ENCODE results near the gene SRSF7. TPM values are rescaled to one million over a fixed set of nuclear protein-coding genes. Genes with fewer than 3 reads are reported as not detected.
"Not testable (repeated sequence)": the region's sequence is repeated elsewhere in the genome, so short reads cannot be mapped to it uniquely, and the experiment has no call there.

The SRSF7 gene
- total RNA-seq, 5 donors from 2014 or later (not counting 1 experiment from before 2014, with no cell fraction given): 252 to 649 (median 265) TPM

GRCh38 chr2:38711558-38711957, 39.6 kb downstream of the SRSF7 start:
- ChIA-PET CTCF (no interaction called here), POLR2A (interaction anchor here (0.6 kb wide), 3 partner anchors 48 to 134 kb away, joined by 3 to 4 read pairs (median 3); no protein-coding TSS in a partner anchor)
- peak overlapping the region; percentile 39 for H3K27ac ChIP-seq (ENCODE audit: low read length)
- H3K27me3 Mint-ChIP-seq: no peaks in the 10 kb centered on the region
- H3K4me3 ChIP-seq (ENCODE audit: control insufficient read depth in 1 of 2, extremely low read depth in 1 of 2, low read length in 1 of 2): no peak overlapping the region
- DNase-seq: no peak
- no peak for ATAC-seq (replicated peaks in 1 of 4)
- no peaks in the 10 kb centered on the region for H3K9me3 ChIP-seq
- peaks cover 0 to 4% (median 0%) of the 10 kb centered on the region in 3 donors for H3K9me3 Mint-ChIP-seq
- H3K36me3 ChIP-seq (ENCODE audit: control insufficient read depth in 2 of 2, extremely low read depth in 1 of 2, insufficient read depth in 1 of 2, low read length in 1 of 2): peaks cover 0 to 13% of the 10 kb centered on the region in 2 donors
- H3K36me3 Mint-ChIP-seq: peaks cover 43% of the 10 kb centered on the region
- no peaks in the 10 kb centered on the region for H3K27me3 ChIP-seq (replicated peaks in 1 of 2; ENCODE audit: control insufficient read depth in 2 of 2, extremely low read depth in 1 of 2, insufficient read depth in 2 of 2, low read length in 1 of 2)
- H3K4me3 Mint-ChIP-seq: peak overlapping the region in 1 of 3 donors; percentile 33
- H3K27ac Mint-ChIP-seq: peak overlapping the region; percentile 17 to 37
- peaks cover 17 to 45% of the 10 kb centered on the region in 2 experiments for H3K4me1 ChIP-seq (ENCODE audit: control insufficient read depth in 1 of 2, extremely low read depth in 1 of 2, insufficient read depth in 2 of 2, low read length in 2 of 2)
- H3K4me1 Mint-ChIP-seq: peaks cover 45 to 82% (median 65%) of the 10 kb centered on the region in 3 donors

GRCh38 chr2:38709567-38710194, 41.5 kb downstream of the SRSF7 start:
- Histone ChIP-seq H3K9me3 (no peaks in the 10 kb centered on the region), H3K4me3 (ENCODE audit: control insufficient read depth in 1 of 2, extremely low read depth in 1 of 2, low read length in 1 of 2) (peak overlapping the region in 1 of 2 donors; percentile 32), H3K36me3 (ENCODE audit: control insufficient read depth in 2 of 2, extremely low read depth in 1 of 2, insufficient read depth in 1 of 2, low read length in 1 of 2) (peaks cover 0 to 6% of the 10 kb centered on the region in 2 donors), H3K27ac (ENCODE audit: low read length) (peak overlapping the region; percentile 78), H3K4me1 (ENCODE audit: control insufficient read depth in 1 of 2, extremely low read depth in 1 of 2, insufficient read depth in 2 of 2, low read length in 2 of 2) (peaks cover 17 to 47% of the 10 kb centered on the region in 2 experiments), H3K27me3 (replicated peaks in 1 of 2; ENCODE audit: control insufficient read depth in 2 of 2, extremely low read depth in 1 of 2, insufficient read depth in 2 of 2, low read length in 1 of 2) (no peaks in the 10 kb centered on the region)
- ATAC-seq (replicated peaks in 1 of 4) (peak; percentile 67 to 86 (median 72)), DNase-seq (peak in 24 of 35 experiments; percentile 8 to 78 (median 31))
- ChIA-PET CTCF (interaction anchor here (0.6 to 2.2 kb wide), 9 partner anchors 10 to 1744 kb away, joined by 3 to 17 read pairs (median 3); partner anchors contain the start of gene GALM (in 1 of the 2)), POLR2A (interaction anchor here (0.6 to 1.6 kb wide), 5 partner anchors 26 to 145 kb away, joined by 3 to 25 read pairs (median 5); no protein-coding TSS in a partner anchor)
- Mint-ChIP-seq H3K27ac (peak overlapping the region; percentile 94 to 96), H3K27me3 (no peaks in the 10 kb centered on the region), H3K4me1 (peaks cover 53 to 77% (median 62%) of the 10 kb centered on the region in 3 donors), H3K4me3 (peak overlapping the region; percentile 34 to 62 (median 54)), H3K9me3 (peaks cover 0 to 4% (median 0%) of the 10 kb centered on the region in 3 donors), H3K36me3 (peaks cover 35% of the 10 kb centered on the region)
- WGBS (ENCODE audit: insufficient coverage): 13% methylated on average over 3 of the region's 5 CpGs

GRCh38 chr2:38708900-38709566, 42.1 kb downstream of the SRSF7 start:
- DNase-seq (peak in 1 of 35 experiments; percentile 25), ATAC-seq (replicated peaks in 1 of 4) (peak in 3 of 4 experiments; percentile 6 to 33 (median 14))
- Histone ChIP-seq H3K4me1 (ENCODE audit: control insufficient read depth in 1 of 2, extremely low read depth in 1 of 2, insufficient read depth in 2 of 2, low read length in 2 of 2) (peaks cover 17 to 52% of the 10 kb centered on the region in 2 experiments), H3K4me3 (ENCODE audit: control insufficient read depth in 1 of 2, extremely low read depth in 1 of 2, low read length in 1 of 2) (peak overlapping the region in 1 of 2 donors; percentile 32), H3K36me3 (ENCODE audit: control insufficient read depth in 2 of 2, extremely low read depth in 1 of 2, insufficient read depth in 1 of 2, low read length in 1 of 2) (peaks cover 0 to 6% of the 10 kb centered on the region in 2 donors), H3K27me3 (replicated peaks in 1 of 2; ENCODE audit: control insufficient read depth in 2 of 2, extremely low read depth in 1 of 2, insufficient read depth in 2 of 2, low read length in 1 of 2) (no peaks in the 10 kb centered on the region), H3K27ac (ENCODE audit: low read length) (peak overlapping the region; percentile 78), H3K9me3 (no peaks in the 10 kb centered on the region)
- Mint-ChIP-seq H3K36me3 (peaks cover 32% of the 10 kb centered on the region), H3K9me3 (peaks cover 0 to 4% (median 0%) of the 10 kb centered on the region in 3 donors), H3K4me1 (peaks cover 53 to 74% (median 58%) of the 10 kb centered on the region in 3 donors), H3K27me3 (no peaks in the 10 kb centered on the region), H3K4me3 (peak overlapping the region; percentile 39 to 62 (median 54)), H3K27ac (peak overlapping the region; percentile 94 to 96)
- ChIA-PET POLR2A (interaction anchor here (0.6 to 1.6 kb wide), 7 partner anchors 13 to 381 kb away, joined by 3 to 25 read pairs (median 5); no protein-coding TSS in a partner anchor), CTCF (interaction anchor here (0.6 to 2.2 kb wide), 12 partner anchors 9 to 1743 kb away, joined by 3 to 17 read pairs (median 3); partner anchors contain the start of gene GALM (in 1 of the 2))
- WGBS (ENCODE audit: insufficient coverage): 42% methylated on average over 8 of the region's 12 CpGs

- H3K4me1 ChIP-seq (ENCODE audit: control insufficient read depth in 1 of 2, extremely low read depth in 1 of 2, insufficient read depth in 2 of 2, low read length in 2 of 2): peaks cover 17 to 52% of the 10 kb centered on the region in 2 experiments
- ChIA-PET CTCF (interaction anchor here (0.6 to 2.2 kb wide), 6 partner anchors 9 to 828 kb away, joined by 3 to 17 read pairs (median 3); no protein-coding TSS in a partner anchor), POLR2A (interaction anchor here in 1 of 2 donors (0.6 to 1.6 kb wide), 4 partner anchors 12 to 42 kb away, joined by 3 to 25 read pairs (median 8); partner anchors contain the start of gene GALM)
- Mint-ChIP-seq H3K27ac (peak overlapping the region; percentile 94 to 96), H3K4me1 (peaks cover 53 to 70% (median 54%) of the 10 kb centered on the region in 3 donors), H3K4me3 (peak overlapping the region; percentile 39 to 62 (median 54)), H3K36me3 (peaks cover 30% of the 10 kb centered on the region)
- H3K9me3 Mint-ChIP-seq; H3K27me3 ChIP-seq (replicated peaks in 1 of 2; ENCODE audit: control insufficient read depth in 2 of 2, extremely low read depth in 1 of 2, insufficient read depth in 2 of 2, low read length in 1 of 2); ATAC-seq (replicated peaks in 1 of 4); H3K27me3 Mint-ChIP-seq; H3K36me3 ChIP-seq (ENCODE audit: control insufficient read depth in 2 of 2, extremely low read depth in 1 of 2, insufficient read depth in 1 of 2, low read length in 1 of 2); H3K9me3 ChIP-seq; H3K4me3 ChIP-seq (ENCODE audit: control insufficient read depth in 1 of 2, extremely low read depth in 1 of 2, low read length in 1 of 2): not testable (repeated sequence)
- DNase-seq: peak in 1 of 35 experiments; percentile 28
- peak overlapping the region; percentile 78 for H3K27ac ChIP-seq (ENCODE audit: low read length)
- WGBS (ENCODE audit: insufficient coverage): 100% methylated on average over 1 of the region's 9 CpGs
Observed at GRCh38 chr2:38708491-38708890, 42.7 kb downstream of the SRSF7 start.

GRCh38 chr2:38706846-38707345, 44.3 kb downstream of the SRSF7 start:
- peaks cover 50 to 68% (median 57%) of the 10 kb centered on the region in 3 donors for H3K4me1 Mint-ChIP-seq
- H3K36me3 Mint-ChIP-seq: peaks cover 27% of the 10 kb centered on the region
- H3K27ac ChIP-seq (ENCODE audit: low read length): no peak overlapping the region
- ATAC-seq (replicated peaks in 1 of 4) (no peak), DNase-seq (no peak)
- peak overlapping the region; percentile 56 to 57 for H3K27ac Mint-ChIP-seq
- H3K4me1 ChIP-seq (ENCODE audit: control insufficient read depth in 1 of 2, extremely low read depth in 1 of 2, insufficient read depth in 2 of 2, low read length in 2 of 2): peaks cover 17 to 51% of the 10 kb centered on the region in 2 experiments
- ChIA-PET CTCF (interaction anchor here (0.6 to 0.7 kb wide), 2 partner anchors 27 to 33 kb away, joined by 3 to 4 read pairs; no protein-coding TSS in a partner anchor), POLR2A (interaction anchor here in 1 of 2 donors (0.7 kb wide), 1 partner anchor 16 kb away, joined by 8 read pairs; no protein-coding TSS in a partner anchor)
- no peak overlapping the region for H3K4me3 Mint-ChIP-seq
- H3K27me3 Mint-ChIP-seq: no peaks in the 10 kb centered on the region
- H3K36me3 ChIP-seq (ENCODE audit: control insufficient read depth in 2 of 2, extremely low read depth in 1 of 2, insufficient read depth in 1 of 2, low read length in 1 of 2): peaks cover 0 to 3% of the 10 kb centered on the region in 2 donors
- no peaks in the 10 kb centered on the region for H3K27me3 ChIP-seq (replicated peaks in 1 of 2; ENCODE audit: control insufficient read depth in 2 of 2, extremely low read depth in 1 of 2, insufficient read depth in 2 of 2, low read length in 1 of 2)
- H3K9me3 Mint-ChIP-seq: peaks cover 0 to 4% (median 0%) of the 10 kb centered on the region in 3 donors
- no peak overlapping the region for H3K4me3 ChIP-seq (ENCODE audit: control insufficient read depth in 1 of 2, extremely low read depth in 1 of 2, low read length in 1 of 2)
- H3K9me3 ChIP-seq: no peaks in the 10 kb centered on the region
- 96% methylated on average over 3 of the region's 6 CpGs for WGBS (ENCODE audit: insufficient coverage)

All from T-cell (primary cell).